ENCODE results near the gene SUB1. TPM values are rescaled to one million over a fixed set of nuclear protein-coding genes. Genes with fewer than 3 reads are reported as not detected.

The SUB1 gene
- polyA plus RNA-seq, 1 of the 3 experiments (the other 2 are of a cell fraction) = 50.8 TPM

DNA sequence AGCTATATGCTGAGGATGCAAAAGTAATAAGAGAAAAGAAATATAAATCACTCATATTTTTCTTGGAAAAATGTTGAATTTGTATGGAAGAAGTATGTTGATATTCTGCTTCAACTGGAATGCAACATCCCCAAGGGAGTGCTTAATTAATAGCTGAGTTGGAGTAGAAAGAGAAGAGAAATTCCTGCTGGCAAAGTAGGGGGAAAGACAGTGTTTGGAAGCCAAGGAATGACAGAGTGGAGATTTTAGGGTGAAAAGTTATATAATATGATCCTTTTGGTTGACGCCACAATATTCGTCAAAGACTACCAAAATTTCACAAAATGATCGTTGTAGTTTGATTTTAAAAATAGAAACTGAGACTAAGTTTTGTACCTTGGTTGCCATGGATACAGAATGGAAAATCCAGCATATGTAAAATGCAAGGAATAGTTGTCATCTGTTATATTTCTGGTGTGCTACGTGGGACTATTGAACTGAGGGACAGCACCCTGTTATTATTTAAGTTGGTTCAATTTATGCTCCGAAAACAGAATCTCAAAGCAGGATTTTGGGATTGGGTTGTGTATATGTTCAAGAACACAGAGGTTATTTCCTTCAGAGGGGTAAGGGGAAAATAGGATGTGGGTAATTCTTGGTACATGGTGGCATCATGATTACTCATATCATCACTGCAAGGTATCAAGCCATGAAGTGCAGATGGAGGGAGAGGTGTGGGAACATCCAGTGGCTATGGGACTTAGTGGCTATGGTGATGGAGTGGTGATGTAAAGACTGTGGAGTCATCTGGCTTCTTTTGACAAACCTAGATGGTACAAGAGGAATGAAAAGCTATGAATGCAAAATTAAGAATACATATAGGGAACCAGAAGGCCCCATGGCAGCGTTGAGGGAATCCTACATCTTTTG is 61.0 kb downstream of the SUB1 start:
- Histone ChIP-seq H3K9ac (no peak overlapping the region), H4K20me1 (ENCODE audit: insufficient read depth) (no peaks in the 10 kb centered on the region), H3K4me1 (ENCODE audit: control insufficient read depth in 1 of 2, insufficient read depth in 2 of 2, low read depth in 1 of 2, low read length in 1 of 2) (no peaks in the 10 kb centered on the region; a peak in 1 of 4 replicates), H3K27ac (ENCODE audit: low read depth in 2 of 2, low read length in 1 of 2) (no peak overlapping the region), H3K9me3 (no peaks in the 10 kb centered on the region), H3K27me3 (ENCODE audit: insufficient read depth) (no peaks in the 10 kb centered on the region), H3K4me3 (ENCODE audit: low read depth in 2 of 2, low read length in 1 of 2) (no peak overlapping the region), H3K36me3 (replicated peaks in 1 of 2; ENCODE audit: control insufficient read depth in 1 of 2, insufficient read depth in 2 of 2, low read length in 1 of 2) (no peaks in the 10 kb centered on the region), H3F3A (replicated peaks; ENCODE audit: insufficient read depth) (no peaks in the 10 kb centered on the region), H2AFZ (ENCODE audit: low read depth) (no peak overlapping the region), H3K79me2 (ENCODE audit: insufficient read depth) (no peaks in the 10 kb centered on the region), H3K4me2 (no peak overlapping the region), H3K9me2 (no peaks in the 10 kb centered on the region)
- POLR2A ChIA-PET = no interaction called here
- CTCF ChIA-PET = no interaction called here
- DNase-seq = no peak
- 53% methylated on average over 6 of the region's 6 CpGs for WGBS (ENCODE audit: low lambda C conversion rate)
- TF ChIP-seq FOXM1 (IDR thresholded peaks at IDR 0.05; ENCODE audit: low read depth) (no peak), POLR2AphosphoS5 (IDR thresholded peaks at IDR 0.05; ENCODE audit: low read depth, low read length) (no peak), ELF1 (IDR thresholded peaks at IDR 0.05) (no peak), NFIC (IDR thresholded peaks at IDR 0.05; ENCODE audit: borderline replicate concordance) (no peak), GATA2 (CRISPR knock-in tag; IDR thresholded peaks at IDR 0.05) (no peak), MXI1 (IDR thresholded peaks at IDR 0.05; ENCODE audit: low read depth, low read length) (no peak), TEAD4 (IDR thresholded peaks at IDR 0.05; ENCODE audit: borderline replicate concordance, insufficient read depth) (no peak), FOSL2 (IDR thresholded peaks at IDR 0.05; ENCODE audit: borderline replicate concordance, low read depth) (no peak), TAF1 (IDR thresholded peaks at IDR 0.05; ENCODE audit: borderline replicate concordance, low read depth, low read length) (no peak), RAD21 (IDR thresholded peaks at IDR 0.05; ENCODE audit: low read length) (no peak), EP300 (IDR thresholded peaks at IDR 0.05; ENCODE audit: borderline replicate concordance in 1 of 2, low read depth in 1 of 2, low read length in 1 of 2) (no peak), RFX5 (IDR thresholded peaks at IDR 0.05; ENCODE audit: low read length) (no peak), SMC3 (IDR thresholded peaks at IDR 0.05; ENCODE audit: low read depth, low read length) (no peak)
- TF ChIP-seq, protein P1, sequence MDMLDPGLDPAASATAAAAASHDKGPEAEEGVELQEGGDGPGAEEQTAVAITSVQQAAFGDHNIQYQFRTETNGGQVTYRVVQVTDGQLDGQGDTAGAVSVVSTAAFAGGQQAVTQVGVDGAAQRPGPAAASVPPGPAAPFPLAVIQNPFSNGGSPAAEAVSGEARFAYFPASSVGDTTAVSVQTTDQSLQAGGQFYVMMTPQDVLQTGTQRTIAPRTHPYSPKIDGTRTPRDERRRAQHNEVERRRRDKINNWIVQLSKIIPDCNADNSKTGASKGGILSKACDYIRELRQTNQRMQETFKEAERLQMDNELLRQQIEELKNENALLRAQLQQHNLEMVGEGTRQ (IDR thresholded peaks at IDR 0.05; ENCODE audit: borderline replicate concordance, low read depth, low read length) = no peak
- TF ChIP-seq, protein P2, sequence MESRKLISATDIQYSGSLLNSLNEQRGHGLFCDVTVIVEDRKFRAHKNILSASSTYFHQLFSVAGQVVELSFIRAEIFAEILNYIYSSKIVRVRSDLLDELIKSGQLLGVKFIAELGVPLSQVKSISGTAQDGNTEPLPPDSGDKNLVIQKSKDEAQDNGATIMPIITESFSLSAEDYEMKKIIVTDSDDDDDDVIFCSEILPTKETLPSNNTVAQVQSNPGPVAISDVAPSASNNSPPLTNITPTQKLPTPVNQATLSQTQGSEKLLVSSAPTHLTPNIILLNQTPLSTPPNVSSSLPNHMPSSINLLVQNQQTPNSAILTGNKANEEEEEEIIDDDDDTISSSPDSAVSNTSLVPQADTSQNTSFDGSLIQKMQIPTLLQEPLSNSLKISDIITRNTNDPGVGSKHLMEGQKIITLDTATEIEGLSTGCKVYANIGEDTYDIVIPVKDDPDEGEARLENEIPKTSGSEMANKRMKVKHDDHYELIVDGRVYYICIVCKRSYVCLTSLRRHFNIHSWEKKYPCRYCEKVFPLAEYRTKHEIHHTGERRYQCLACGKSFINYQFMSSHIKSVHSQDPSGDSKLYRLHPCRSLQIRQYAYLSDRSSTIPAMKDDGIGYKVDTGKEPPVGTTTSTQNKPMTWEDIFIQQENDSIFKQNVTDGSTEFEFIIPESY (IDR thresholded peaks at IDR 0.05; ENCODE audit: borderline replicate concordance, low read depth) = no peak
- TF ChIP-seq, protein P3, sequence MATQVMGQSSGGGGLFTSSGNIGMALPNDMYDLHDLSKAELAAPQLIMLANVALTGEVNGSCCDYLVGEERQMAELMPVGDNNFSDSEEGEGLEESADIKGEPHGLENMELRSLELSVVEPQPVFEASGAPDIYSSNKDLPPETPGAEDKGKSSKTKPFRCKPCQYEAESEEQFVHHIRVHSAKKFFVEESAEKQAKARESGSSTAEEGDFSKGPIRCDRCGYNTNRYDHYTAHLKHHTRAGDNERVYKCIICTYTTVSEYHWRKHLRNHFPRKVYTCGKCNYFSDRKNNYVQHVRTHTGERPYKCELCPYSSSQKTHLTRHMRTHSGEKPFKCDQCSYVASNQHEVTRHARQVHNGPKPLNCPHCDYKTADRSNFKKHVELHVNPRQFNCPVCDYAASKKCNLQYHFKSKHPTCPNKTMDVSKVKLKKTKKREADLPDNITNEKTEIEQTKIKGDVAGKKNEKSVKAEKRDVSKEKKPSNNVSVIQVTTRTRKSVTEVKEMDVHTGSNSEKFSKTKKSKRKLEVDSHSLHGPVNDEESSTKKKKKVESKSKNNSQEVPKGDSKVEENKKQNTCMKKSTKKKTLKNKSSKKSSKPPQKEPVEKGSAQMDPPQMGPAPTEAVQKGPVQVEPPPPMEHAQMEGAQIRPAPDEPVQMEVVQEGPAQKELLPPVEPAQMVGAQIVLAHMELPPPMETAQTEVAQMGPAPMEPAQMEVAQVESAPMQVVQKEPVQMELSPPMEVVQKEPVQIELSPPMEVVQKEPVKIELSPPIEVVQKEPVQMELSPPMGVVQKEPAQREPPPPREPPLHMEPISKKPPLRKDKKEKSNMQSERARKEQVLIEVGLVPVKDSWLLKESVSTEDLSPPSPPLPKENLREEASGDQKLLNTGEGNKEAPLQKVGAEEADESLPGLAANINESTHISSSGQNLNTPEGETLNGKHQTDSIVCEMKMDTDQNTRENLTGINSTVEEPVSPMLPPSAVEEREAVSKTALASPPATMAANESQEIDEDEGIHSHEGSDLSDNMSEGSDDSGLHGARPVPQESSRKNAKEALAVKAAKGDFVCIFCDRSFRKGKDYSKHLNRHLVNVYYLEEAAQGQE (IDR thresholded peaks at IDR 0.05; ENCODE audit: low read depth, low read length) = no peak
- TF ChIP-seq, protein P4, sequence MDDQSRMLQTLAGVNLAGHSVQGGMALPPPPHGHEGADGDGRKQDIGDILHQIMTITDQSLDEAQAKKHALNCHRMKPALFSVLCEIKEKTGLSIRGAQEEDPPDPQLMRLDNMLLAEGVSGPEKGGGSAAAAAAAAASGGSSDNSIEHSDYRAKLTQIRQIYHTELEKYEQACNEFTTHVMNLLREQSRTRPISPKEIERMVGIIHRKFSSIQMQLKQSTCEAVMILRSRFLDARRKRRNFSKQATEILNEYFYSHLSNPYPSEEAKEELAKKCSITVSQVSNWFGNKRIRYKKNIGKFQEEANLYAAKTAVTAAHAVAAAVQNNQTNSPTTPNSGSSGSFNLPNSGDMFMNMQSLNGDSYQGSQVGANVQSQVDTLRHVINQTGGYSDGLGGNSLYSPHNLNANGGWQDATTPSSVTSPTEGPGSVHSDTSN (IDR thresholded peaks at IDR 0.05) = no peak
